Breast epithelium (tissue), 3 donors: Measurements from ENCODE around the gene RIN1.

Experiments used
- POLR2A ChIP-seq: fragments of 450-650 bp; IDR thresholded peaks from one replicate; pipeline ENCODE4 v1.6.1; 2016; ENCODE audit warnings: antibody characterized with exemption, mild to moderate bottlenecking, moderate library complexity
- TF ChIP-seq, protein P1 (sequence below), 3 donors: fragments of 450-650 bp; IDR thresholded peaks; one replicate each; pipeline ENCODE4 v1.5.1; 2016 to 2017; ENCODE audit warnings: antibody characterized with exemption in 3 of 3, mild to moderate bottlenecking in 3 of 3, moderate library complexity in 3 of 3

GRCh38 chr11:66293777-66294625, 42.2 kb downstream of the RIN1 start:
- TF ChIP-seq, protein P1, sequence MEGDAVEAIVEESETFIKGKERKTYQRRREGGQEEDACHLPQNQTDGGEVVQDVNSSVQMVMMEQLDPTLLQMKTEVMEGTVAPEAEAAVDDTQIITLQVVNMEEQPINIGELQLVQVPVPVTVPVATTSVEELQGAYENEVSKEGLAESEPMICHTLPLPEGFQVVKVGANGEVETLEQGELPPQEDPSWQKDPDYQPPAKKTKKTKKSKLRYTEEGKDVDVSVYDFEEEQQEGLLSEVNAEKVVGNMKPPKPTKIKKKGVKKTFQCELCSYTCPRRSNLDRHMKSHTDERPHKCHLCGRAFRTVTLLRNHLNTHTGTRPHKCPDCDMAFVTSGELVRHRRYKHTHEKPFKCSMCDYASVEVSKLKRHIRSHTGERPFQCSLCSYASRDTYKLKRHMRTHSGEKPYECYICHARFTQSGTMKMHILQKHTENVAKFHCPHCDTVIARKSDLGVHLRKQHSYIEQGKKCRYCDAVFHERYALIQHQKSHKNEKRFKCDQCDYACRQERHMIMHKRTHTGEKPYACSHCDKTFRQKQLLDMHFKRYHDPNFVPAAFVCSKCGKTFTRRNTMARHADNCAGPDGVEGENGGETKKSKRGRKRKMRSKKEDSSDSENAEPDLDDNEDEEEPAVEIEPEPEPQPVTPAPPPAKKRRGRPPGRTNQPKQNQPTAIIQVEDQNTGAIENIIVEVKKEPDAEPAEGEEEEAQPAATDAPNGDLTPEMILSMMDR (IDR thresholded peaks at IDR 0.05) = no peak
- TF ChIP-seq POLR2A = no peak
